Islet of Langerhans (tissue), 1 donor: ENCODE data around the gene PIAS1.
"Not testable (repeated sequence)": the region's sequence is repeated elsewhere in the genome, so short reads cannot be mapped to it uniquely, and the experiment has no call there.

Experiments
- FAIRE-seq: peaks from one replicate; lab custom pipeline; 2011; peaks lifted over from hg19 to GRCh38; lab: Jason Lieb, UNC

Gene PIAS1

DNA sequence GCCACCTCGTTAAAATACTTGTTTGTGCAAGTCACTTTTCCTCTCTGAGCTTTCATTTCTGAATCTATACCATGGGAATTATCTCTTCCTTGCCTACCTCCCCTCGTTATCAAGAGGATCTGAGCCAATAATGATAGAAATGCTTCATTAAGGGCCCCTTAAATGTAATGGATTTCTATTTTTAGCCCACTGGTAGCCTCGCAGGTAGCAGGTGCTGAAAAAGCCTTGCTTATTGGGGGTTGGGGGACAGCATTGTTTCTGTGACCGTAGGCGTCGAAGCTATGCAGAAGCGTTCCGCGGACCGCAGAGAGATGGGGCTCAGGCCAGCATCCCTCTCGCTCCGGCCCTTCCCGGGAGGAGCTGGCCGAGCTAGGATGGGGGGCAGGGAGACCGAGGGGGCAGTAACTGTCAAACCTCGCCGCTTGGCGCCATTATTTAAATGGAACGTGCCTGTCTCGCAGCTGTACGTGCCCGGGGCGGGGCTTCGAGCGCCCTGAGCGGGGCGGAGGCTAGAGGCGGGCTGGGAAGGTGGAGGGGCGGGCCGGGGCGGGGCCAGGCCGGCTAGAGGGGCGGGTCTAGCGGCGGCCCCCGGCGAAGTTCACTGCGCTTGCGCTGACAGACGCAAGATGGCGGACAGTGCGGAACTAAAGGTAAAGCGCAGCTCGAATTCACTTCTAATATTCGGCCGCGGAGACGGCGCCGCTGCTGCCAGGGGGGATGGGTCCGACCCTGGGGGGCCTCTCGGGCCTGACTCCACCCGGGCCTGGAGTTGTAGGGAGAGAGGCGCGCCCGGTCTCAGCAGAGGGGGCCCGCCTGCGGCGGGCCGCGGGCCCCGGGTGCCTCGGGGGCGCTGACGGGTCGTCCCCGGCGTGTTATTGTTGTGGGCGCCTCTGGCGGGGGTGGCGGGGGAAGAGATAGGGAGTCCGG is at the start of gene PIAS1:
TSS of gene PIAS1 (plus strand) at position 615 of the 927 bp plus-strand sequence. CDS start at position 627, 12 bp downstream.
- FAIRE-seq, result no peak

DNA sequence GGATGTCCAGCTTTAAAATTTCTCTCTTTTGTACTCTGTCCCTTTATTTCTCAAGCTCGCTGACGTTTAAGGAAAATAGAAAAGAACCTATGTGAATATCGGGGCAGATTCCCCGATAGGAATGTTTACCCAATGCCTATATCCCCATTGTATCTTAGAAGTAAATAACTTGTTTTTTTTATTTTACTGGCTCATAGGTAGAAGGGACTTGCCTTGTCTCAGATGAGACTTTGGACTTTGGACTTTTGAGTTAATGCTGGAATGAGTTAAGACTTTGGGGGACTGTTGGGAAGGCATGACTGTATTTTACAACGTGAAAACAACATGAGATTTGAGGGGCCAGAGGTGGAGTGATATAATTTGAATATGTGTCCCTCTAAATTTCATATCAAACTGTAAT is 46.5 kb upstream of the PIAS1 start:
- not testable (repeated sequence) for FAIRE-seq

DNA sequence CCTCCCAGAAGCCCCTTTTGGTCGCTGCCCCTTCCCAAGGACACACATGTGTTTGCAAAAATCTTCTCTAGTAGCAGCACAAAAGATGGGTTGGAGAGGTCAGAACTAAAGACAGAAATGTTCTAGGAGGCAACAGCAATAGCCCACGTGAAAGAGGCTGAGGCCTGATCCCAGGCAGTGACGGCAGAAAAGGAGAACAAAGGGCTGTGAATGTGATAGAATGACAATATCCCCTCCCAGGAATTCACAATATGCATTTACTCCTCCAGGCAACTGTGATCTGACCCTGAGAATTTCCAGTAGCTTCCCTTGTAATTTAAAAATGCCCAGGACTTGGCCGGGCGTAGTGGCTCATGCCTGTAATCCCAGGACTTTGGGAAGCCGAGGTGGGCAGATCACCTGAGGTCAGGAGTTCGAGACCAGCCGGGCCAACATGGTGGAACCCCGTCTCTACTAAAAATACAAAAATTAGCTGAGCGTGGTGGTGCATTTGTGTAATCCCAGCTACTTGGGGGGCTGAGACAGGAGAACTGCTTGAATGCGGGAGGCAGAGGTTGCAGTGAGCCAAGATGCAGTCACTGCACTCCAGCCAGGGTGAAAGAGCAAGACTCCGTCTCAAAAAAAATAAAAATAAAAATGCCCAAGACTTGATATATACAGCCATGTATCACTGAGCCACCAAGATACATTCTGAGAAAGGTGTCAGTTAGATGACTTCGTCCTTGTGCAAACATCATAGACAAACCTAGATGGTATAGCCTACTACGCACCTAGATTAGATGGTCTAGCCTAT is 43.6 kb upstream of the PIAS1 start:
- no peak for FAIRE-seq

DNA sequence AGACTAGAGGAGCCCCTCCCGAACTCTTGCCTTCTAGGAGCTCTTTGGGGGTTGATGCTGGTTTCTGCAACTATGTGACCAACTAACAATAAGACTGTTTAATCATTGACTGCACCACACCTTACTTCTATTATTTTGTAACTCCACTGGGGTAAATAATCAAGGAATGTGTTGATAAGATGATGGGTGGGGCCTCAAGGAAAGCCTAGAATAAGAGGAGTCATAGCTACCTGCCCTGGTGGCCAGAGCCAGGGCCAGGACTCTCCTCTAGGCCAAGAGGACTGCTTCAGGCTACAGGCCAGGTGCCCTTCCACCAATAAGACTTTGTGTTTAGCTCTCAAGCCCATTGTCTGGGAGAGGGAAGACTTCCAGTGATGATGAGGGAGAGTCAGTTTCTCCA is 41.2 kb upstream of the PIAS1 start:
- FAIRE-seq, result no peak

DNA sequence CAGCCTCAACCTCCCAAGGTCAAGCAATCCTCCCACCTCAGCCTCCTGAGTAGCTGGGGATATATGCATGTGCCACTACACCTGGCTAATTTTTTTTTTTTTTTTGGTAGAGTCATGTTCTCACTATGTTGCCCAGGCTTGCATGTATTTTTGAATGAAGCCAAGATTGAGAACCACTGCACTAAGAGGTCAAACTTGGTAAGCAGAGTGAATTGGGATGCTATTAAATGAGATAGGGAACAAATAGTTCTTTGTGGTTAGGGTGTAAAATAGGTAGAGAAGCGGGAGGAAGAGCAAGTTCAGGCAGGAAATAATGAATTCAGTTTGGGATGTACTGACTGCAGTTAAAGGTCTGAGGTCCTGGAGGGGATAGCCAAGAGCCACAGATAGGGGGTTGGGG is 39.9 kb upstream of the PIAS1 start:
- FAIRE-seq, result no peak

DNA sequence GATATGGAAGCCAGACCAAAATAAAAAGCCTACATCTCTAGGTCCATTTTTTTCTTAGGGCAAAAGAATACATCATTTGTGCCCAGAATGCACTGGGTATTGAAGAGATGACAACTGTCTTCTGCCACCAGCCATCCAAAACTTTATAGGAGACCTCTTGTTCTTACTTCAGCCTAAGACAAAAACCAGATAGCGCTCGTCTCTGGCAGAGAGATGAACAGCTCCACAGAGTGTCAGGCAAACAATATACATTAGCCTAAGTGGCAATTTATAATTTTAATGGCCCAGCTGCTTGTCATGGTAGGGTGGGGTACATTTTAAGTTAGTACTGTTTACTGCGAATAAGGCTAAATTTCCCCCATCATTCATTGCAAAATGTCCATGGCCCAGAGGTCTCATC is 38.9 kb upstream of the PIAS1 start:
- no peak for FAIRE-seq

DNA sequence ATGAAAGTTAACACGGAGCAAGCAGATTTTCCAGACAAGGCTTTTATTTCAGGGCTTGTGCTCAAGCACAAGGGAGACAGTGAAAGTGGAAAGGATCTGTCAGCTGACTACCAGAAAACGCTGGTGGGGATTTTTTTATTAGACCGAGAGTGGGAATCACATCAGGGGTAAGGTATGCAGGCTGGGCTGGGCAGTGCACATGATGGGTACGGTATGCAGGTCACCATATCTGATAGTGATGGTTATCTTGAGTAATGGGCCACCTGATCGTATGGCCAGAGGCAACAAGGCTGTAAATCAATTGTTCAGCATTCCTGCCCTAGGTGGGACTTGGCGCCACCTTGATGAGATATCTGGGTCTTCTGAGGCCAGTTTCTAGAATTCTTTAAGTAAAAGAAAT is 36.9 kb upstream of the PIAS1 start:
- FAIRE-seq, result no peak

DNA sequence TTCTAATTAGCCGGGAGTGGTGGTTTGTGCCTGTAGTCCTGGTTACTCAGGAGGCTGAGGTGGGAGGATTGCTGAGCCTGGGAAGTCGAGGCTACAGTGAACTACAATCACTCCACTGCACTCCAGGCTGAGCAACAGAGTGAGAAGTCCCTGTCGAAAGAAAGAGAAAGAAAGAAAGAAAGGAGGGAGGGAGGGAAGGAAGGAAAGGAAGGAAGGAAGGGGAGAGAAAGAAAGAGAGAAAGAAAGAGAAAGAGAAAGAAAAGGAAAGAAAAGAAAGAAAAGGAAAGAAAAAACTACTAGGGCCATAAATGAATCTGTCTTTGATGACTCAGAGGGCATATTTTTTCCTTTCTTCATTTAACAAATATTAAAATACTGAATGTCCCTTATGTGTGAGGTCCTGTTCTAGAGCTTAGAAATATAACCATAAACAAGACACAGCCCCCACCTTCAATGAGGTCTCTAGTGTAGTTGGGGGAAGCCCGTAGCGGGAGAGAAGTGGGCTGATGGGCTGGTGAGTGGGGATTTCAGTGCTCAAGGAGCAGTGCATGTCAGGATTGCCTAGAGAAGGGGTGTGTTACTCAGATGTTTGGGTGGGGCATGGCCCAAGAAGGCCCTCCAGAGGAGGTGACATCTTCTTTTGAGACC is 35.2 kb upstream of the PIAS1 start:
- no peak for FAIRE-seq

DNA sequence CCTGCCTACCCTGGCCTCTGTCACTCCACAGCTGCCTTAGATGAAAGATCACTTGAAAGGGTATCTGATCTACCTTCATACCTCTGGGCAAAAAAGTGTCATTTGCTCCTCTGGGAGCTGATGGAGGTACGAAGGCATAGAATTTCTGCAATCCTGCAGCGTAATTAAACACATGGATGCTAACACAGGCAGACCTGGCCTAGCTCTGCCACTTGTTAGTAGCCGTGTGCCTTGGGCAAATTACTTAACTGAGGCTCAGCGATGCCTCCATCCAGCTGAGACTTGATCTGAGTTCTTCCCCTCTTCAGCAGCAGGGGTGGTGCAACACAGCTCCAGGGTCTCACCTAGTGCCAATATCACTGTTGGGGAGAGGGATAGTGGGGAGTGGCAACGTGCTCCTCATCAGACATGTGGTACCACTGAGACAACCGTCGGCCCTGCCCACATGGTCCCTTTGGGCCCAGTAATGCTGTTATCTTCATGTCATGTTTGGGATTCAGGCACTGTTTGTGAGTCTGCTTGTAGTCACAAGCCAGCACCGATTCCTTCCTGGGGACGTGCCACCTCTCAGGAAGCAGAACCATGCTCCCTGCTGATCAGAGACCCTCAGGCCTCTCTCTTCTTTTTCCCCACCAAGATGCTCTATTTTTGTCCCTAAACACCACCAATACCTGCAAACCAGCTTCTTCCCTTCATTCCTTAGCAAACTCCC is 34.1 kb upstream of the PIAS1 start:
- no peak for FAIRE-seq

DNA sequence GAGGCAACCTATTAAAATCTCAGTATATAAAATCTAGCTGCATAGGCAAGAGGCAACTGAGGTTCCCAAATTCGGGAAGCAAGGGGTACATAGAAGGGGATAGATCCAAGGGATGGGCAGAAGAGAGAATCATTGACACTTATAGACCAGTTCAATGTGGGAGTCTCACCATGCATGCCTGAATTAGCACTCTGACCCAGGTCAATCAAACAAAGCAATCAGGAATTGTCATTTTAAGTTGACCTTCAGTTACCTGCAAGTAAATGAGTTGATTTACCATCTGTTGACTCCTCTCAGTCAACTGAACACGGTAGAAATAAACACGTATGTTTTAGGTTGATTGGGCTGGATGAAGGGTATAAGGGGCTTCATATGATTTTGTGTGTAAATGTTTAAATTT is 33.4 kb upstream of the PIAS1 start:
- no peak for FAIRE-seq

DNA sequence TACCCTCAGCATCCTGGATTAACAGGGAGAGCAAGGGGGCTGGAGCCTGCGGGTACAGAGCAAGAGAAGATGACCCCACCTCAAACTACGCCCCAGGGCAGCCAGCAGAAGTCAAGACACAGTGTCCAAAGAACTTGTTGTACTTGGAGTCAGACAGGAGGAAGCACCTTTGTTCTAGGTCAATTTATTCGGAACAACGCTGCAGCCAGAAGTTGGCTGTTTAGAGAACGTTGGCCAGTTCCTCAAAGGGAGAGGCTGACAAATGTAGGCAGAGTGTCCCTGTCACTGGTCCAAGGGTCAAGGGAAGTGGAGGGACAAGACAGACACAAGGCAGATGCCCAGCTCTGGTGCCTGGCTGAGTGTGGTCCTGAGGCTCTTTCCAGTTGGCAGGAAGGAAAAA is 32.1 kb upstream of the PIAS1 start:
- no peak for FAIRE-seq

DNA sequence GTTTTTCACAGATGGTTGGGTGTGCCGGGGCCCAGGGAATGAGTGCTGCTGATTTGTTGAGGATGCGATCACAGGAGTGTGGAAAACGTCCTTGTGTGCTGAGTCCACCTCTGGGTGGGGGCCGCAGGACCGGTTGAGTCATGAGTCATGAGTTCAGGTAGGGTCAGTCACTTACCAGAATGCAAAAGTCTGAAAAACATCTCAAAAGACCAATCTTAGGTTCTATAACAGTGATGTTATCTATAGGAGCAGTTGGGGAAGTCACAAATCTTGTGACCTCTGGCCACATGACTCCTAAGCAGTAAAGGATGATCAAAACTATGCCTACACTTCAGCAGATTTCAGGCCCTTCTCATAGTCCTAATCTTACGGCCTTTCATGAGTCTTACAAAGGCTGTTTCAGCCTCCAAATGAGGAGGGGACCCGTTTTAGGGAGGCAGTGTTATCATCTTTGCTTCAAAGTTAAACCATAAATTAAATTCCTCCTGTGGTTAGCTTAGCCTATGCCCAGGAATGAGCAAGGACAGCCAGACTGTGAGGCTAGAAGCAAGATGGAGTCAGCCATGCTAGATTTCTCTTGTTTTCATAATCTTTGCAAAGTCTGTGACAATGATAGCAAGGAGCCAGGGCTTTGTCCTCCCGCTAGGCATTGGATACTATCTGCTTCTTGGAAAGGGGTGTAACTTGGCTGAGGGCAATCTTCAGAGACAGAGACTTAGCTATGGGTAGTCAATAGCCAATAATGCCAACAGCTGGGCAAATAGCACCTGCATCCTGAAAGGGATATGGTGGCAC is 30.6 kb upstream of the PIAS1 start:
- FAIRE-seq, result no peak

DNA sequence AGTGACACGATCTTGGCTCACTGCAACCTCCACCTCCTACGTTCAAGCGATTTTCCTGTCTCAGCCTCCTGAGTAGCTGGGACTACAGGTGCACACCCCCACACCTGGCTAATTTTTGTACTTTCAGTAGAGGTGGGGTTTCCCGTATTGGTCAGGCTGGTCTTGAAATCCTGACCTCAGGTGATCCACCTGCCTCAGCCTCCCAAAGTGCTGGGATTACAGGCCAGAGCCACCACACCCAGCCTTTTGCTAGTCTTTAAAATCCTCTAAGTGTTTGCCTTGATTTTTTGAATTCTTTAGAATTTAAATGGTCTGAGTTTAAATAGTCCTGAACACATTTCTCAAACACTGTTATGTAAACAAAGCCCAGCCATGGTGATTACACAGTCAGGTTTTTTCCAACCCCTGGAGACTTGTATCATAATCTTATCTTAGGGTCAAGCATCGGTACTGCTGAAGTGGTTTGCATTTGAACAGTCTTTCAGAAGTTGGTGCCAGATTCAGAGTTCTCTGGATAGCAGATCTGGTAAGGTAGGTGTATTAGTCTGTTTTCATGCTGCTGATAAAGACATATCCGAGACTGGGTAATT is 28.2 kb upstream of the PIAS1 start:
- no peak for FAIRE-seq

DNA sequence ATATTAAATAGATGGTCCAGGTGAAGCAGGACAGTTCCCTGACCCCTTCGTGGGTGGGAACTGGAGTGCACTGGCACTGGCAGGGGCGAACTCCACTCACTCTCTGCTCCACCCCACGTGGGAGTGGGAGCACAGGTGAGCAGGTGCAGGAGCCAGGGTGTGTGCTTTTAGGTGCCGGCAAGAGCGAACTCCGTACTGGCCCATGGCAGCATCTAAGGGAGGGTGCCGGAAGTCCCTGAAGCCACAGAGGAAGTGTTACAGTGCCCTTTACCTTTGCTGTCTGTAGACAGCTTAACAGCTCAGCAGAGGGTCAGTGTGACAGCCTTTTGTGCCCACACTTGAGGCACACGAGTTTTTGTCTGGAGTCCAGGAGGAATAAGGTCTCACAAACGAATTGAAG is 26.7 kb upstream of the PIAS1 start:
- FAIRE-seq, result no peak

DNA sequence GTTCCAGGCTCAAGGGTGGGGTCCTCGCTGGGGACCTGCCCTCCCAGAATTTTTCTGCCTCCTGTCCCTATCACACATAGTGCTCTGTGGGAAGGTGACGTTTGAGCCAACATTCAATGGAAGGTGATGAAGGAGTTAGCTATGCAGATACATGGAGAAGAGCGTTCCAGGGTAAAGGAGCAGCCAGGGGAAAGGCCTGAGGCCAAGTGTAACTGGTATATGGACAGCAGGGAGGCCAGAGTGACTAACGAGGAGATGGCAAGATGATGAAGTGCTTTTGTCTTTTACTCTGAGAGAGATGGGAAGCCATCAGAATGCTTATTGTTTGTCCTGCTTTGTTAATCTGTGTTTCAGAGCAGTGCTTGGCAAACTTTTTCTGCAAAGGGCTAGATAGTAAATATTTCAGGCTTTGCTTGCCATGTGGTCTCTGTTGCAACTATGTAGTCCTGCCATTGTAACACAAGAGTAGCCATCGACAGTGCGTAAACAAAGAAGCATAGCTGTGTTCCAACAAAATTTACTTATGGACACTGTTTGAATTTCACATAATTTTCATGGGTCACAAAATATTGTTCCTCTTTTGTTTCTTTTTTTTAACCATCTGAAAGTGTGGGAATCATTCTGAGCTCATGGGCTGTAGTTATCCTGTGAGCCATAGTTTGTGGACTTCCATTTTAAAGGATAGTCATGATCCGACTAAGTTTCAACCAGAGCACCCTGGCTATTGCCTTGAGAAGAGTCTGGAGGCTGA is 25.8 kb upstream of the PIAS1 start:
- FAIRE-seq, result no peak

DNA sequence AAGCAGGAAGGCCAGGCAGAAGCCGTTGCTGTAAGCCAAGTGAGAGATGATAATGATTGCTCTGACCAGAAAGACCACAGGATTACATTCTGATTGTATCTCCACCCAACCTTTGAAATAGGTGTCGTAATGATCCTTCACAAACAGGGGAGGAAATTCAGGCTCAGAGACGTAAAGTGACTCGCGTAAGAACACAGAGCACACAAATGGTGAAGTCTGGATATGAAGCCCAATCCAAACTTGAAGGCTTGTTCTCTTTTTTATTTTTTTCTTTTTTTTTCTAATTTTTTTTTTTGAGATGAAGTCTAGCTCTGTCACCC is 25.3 kb upstream of the PIAS1 start:
- FAIRE-seq, result no peak

DNA sequence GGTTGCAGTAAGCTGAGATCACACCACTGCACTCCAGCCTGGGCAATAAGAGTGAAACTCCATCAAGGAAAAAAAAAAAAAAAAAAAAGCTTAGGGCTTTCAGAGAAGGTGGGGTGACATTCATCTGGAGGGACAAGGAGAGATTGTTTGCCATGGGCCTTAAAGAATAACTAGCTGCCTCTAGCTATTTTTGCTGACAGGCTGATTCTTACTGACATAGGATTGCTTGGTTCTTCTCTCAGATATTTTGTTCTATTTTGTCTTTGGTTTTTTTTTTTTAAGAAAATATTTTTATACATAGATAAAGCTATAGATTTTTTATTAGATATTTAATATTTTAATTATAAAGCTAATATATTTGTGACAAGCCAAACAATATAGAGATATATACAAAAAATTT is 24.2 kb upstream of the PIAS1 start:
- FAIRE-seq, result no peak

DNA sequence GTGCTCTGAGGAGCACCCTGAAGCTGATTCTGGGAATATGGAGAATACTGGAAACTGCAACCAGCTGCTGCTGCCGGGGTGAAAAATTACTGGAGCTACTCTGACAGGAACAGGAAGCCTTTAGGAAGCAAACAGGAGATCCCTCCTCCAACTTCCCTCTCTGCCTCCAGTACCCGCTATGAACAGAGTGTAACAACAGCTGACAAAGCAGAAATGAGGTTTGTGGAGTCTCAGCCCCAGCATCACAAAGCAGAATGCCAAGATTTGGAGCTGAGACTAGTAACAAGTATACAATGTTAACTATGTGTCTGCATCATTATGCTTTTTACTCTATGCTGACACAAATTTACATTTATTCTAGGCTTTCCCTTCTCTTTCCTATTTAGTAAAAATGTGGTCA is 22.7 kb upstream of the PIAS1 start:
- no peak for FAIRE-seq

DNA sequence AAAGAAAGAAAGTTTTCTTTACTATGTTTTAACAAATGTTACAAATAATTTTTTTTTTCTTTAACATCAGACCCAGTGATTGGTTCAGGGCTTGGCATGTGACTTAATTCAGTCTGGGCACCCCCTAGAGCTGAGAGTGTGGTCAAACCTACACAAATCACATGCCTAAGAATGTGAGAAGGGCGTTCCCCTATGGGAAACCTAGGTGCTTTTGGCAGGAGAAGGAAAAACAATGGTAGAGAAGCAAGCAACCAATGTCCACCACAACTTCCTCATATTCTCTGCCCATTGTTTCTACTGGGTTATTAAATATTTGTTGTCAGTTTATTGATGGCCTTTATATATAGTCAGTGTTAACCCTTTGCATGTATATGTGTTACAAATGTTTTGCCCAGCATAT is 21.4 kb upstream of the PIAS1 start:
- no peak for FAIRE-seq

DNA sequence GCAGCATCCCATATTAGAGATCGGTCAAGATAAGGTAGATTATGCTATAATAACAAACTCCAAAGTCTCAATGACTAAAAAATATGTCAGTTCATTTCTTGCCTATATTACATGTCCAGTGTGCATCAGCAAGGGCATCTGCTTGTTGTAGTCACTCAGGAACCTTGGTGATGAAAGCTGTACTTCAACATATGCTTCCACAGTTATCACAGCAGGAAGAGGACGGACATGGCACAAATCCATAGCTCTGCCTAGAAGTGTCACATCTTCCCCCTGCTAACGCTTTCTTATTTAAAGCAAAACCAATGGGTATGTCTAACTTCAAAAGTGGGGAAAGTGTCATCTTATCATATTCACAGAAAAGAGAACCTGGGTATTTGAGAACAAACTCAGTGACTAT is 20.0 kb upstream of the PIAS1 start:
- FAIRE-seq, result no peak
